Hematopoietic multipotent progenitor cell treated with erythropoietin and hydrocortisone succinate and interleukin-3 and kit ligand, for 17 days (in vitro differentiated cells): Measurements from ENCODE around the gene PSMA8.
"Not testable (repeated sequence)": the region's sequence is repeated elsewhere in the genome, so short reads cannot be mapped to it uniquely, and the experiment has no call there.

Experiments
- DNase-seq: peaks from one replicate; pipeline ENCODE4 v3.0.0-alpha.2; 2015; ENCODE audit warnings: low spot score

Gene PSMA8

GRCh38 chr18:26133652-26134051, at the start of gene PSMA8:
Gene PSMA8, plus strand, starts transcription at chr18:26133869. Its CDS starts 97 bp downstream, at chr18:26133966.
- DNase-seq, result no peak

GRCh38 chr18:26085056-26085455, 48.6 kb upstream of the PSMA8 start:
- no peak for DNase-seq

- DNase-seq, result no peak
These were observed 46.7 kb upstream of the PSMA8 start for GRCh38 chr18:26086959-26087358.

- peak; percentile 35 for DNase-seq
These were observed 45.2 kb upstream of the PSMA8 start for GRCh38 chr18:26088487-26088886.

- peak; percentile 74 for DNase-seq
These were observed 44.2 kb upstream of the PSMA8 start for GRCh38 chr18:26089293-26090129.

- peak; percentile 83 for DNase-seq
These were observed 43.3 kb upstream of the PSMA8 start, which contains the start of gene SS18 for GRCh38 chr18:26090130-26091046. Gene SS18, minus strand, starts transcription at chr18:26090613. Its CDS starts 44 bp downstream, at chr18:26090569.

- no peak for DNase-seq
These were observed 42.5 kb upstream of the PSMA8 start for GRCh38 chr18:26091047-26091630.

- no peak for DNase-seq
These were observed 36.8 kb upstream of the PSMA8 start for GRCh38 chr18:26096852-26097251.

- no peak for DNase-seq
These were observed 36.1 kb upstream of the PSMA8 start for GRCh38 chr18:26097563-26097962.

- peak; percentile 34 for DNase-seq
These were observed 30.1 kb upstream of the PSMA8 start for GRCh38 chr18:26103579-26103978.

GRCh38 chr18:26104035-26104434, 29.6 kb upstream of the PSMA8 start:
- no peak for DNase-seq

- no peak for DNase-seq
These were observed 14.4 kb upstream of the PSMA8 start for GRCh38 chr18:26119246-26119645.

GRCh38 chr18:26121476-26121875, 12.2 kb upstream of the PSMA8 start:
- no peak for DNase-seq

- DNase-seq, result not testable (repeated sequence)
These were observed 11.7 kb upstream of the PSMA8 start for GRCh38 chr18:26121994-26122393.

- no peak for DNase-seq
These were observed 5.9 kb upstream of the PSMA8 start for GRCh38 chr18:26127786-26128185.

GRCh38 chr18:26128192-26128591, 5.5 kb upstream of the PSMA8 start:
- not testable (repeated sequence) for DNase-seq

GRCh38 chr18:26134107-26134506, 438 bp downstream of the PSMA8 start:
- no peak for DNase-seq

- DNase-seq, result no peak
These were observed 1.9 kb downstream of the PSMA8 start for GRCh38 chr18:26135548-26135947.

- no peak for DNase-seq
These were observed 23.7 kb downstream of the PSMA8 start for GRCh38 chr18:26157326-26157725.

- DNase-seq, result no peak
These were observed 25.7 kb downstream of the PSMA8 start for GRCh38 chr18:26159353-26159752.

- DNase-seq, result no peak
These were observed 30.9 kb downstream of the PSMA8 start for GRCh38 chr18:26164571-26164970.

GRCh38 chr18:26167592-26167991, 33.9 kb downstream of the PSMA8 start:
- DNase-seq, result not testable (repeated sequence)
